DOHH2 (cell line): ENCODE results near the gene LTB.

Experiments
- EZH2phosphoT487 ChIP-seq: fragments of 200-600 bp; sonication (generic); IDR thresholded peaks from 2 replicates; pipeline ENCODE4 v1.6.1; 2017; ENCODE audit warnings: borderline replicate concordance, mild to moderate bottlenecking, antibody characterized with exemption, low read length, moderate library complexity, mixed read lengths
- TF ChIP-seq, protein P1 (sequence below): fragments of 200-600 bp; sonication (generic); IDR thresholded peaks from one replicate; pipeline ENCODE4 v1.5.1; 2014; ENCODE audit warnings: antibody characterized with exemption, mild to moderate bottlenecking, low read depth, low read length; ENCODE audit not compliant: poor library complexity, severe bottlenecking

DNA sequence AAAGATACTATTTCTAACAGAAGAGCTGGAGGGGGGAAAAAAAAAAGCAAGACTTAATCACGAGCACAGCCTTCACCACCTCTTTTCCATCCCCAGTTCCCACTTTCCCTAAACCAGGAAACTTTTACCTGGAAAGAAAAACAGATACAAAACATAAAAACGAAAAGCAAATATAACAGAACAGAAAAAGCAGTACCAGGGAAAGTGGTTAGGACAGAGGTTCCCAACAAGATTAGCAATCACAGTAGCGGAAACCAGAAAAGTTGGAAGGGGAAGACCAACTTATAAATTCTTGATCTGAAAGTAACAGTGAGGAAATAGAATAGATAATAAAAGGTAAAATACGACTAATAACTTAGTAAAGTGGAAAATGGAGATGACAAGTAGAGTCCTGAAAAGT, 41.6 kb downstream of the LTB start:
- TF ChIP-seq, protein P1, sequence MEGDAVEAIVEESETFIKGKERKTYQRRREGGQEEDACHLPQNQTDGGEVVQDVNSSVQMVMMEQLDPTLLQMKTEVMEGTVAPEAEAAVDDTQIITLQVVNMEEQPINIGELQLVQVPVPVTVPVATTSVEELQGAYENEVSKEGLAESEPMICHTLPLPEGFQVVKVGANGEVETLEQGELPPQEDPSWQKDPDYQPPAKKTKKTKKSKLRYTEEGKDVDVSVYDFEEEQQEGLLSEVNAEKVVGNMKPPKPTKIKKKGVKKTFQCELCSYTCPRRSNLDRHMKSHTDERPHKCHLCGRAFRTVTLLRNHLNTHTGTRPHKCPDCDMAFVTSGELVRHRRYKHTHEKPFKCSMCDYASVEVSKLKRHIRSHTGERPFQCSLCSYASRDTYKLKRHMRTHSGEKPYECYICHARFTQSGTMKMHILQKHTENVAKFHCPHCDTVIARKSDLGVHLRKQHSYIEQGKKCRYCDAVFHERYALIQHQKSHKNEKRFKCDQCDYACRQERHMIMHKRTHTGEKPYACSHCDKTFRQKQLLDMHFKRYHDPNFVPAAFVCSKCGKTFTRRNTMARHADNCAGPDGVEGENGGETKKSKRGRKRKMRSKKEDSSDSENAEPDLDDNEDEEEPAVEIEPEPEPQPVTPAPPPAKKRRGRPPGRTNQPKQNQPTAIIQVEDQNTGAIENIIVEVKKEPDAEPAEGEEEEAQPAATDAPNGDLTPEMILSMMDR, result no peak
- no peak for TF ChIP-seq EZH2phosphoT487
